GM10248 (cell line): ENCODE data around the gene AUH.
"Not testable (repeated sequence)": the region's sequence is repeated elsewhere in the genome, so short reads cannot be mapped to it uniquely, and the experiment has no call there.

ENCODE experiments used
- CTCF ChIA-PET: fragments of 300-600 bp; sonication (Branson Sonifier 250); formaldehyde crosslinking; extraction: SDS; loops from one replicate; lab custom pipeline; 2021; ENCODE audit warnings: antibody characterized with exemption; lab: Yijun Ruan, JAX
- POLR2A ChIA-PET: fragments of 350-650 bp; sonication (Branson Sonifier 250); formaldehyde crosslinking; extraction: SDS; loops from one replicate; lab custom pipeline; 2020; ENCODE audit warnings: antibody characterized with exemption; lab: Yijun Ruan, JAX
- DNase-seq: peaks from one replicate; pipeline ENCODE4 v3.0.0; 2012; ENCODE audit errors: extremely low spot score
- CTCF ChIP-seq: IDR thresholded peaks from 2 replicates; pipeline ENCODE4 v1.5.1; 2012; ENCODE audit warnings: mild to moderate bottlenecking, low read depth; ENCODE audit errors: extremely low read depth, missing control alignments, control extremely low read depth

Gene AUH

GRCh38 chr9:91371894-91372293, 10.2 kb upstream of the AUH start:
- DNase-seq, result no peak
- ChIA-PET POLR2A (interaction anchor here (0.6 kb wide), 1 partner anchor 78 kb away, joined by 4 read pairs; no protein-coding TSS in a partner anchor), CTCF (interaction anchor here (0.9 kb wide), 1 partner anchor 13 kb away, joined by 3 read pairs; no protein-coding TSS in a partner anchor)
- no peak for TF ChIP-seq CTCF

GRCh38 chr9:91370006-91370405, 8.3 kb upstream of the AUH start:
- DNase-seq, POLR2A ChIA-PET, CTCF ChIA-PET: not testable (repeated sequence)

DNA sequence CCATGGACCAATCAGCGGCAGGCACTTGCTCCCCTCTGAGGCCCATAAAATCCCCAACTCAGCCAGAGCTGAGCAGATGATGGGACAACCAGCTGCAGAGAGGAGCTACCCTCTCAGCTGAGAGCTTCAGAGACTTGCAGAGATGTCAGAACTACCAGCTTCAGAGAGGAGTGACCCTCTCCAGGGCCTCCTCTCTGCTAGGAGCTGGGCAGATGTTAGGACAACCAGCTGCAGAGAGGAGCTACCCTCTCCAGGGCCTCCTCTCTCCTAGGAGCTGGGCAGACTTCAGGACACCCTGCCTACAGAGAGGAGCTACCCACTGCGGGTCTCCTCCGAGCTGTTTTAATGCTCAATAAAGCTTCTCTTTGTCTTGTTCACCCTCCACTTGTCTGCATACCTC, 3.0 kb upstream of the AUH start:
- ChIA-PET CTCF (interaction anchor here (1.3 kb wide), 1 partner anchor 23 kb away, joined by 4 read pairs; no protein-coding TSS in a partner anchor), POLR2A (no interaction called here)
- TF ChIP-seq CTCF, result no peak
- no peak for DNase-seq

- no peak for TF ChIP-seq CTCF
- POLR2A ChIA-PET, result no interaction called here
- CTCF ChIA-PET, result no interaction called here
- no peak for DNase-seq
These were observed 2.3 kb upstream of the AUH start for GRCh38 chr9:91364005-91364404.

DNA sequence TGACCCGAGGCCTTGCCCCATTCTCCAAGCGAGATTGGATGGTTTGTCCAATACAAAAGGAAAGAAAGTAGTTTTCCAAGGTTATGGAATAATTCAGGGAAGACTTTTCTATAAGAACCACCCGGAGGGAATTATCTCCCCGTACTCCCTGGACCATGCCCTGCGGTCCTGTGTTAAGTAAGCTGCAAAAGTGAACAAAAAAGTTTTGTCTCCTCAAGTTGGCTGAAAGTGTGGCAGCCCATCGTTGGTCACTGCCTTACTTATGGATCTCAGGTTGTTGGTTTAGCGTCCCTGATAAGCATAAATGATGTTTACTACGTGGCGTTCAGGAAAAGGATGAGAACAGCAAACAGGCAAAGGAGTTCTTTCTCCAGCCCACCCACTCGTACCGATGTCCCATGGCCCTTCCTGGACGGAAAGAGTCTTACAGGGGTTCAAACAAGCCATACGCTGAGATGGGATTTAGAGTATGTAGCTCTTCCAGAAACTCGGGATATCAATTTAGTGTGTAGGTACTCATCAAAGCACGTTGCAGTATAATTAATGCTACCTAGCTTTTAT, 413 bp upstream of the AUH start:
- POLR2A ChIA-PET, result no interaction called here
- no peak for DNase-seq
- CTCF ChIA-PET, result interaction anchor here (1.2 to 1.3 kb wide), 2 partner anchors 27 to 448 kb away, joined by 3 read pairs; no protein-coding TSS in a partner anchor
- no peak for TF ChIP-seq CTCF

GRCh38 chr9:91360551-91361290, 997 bp downstream of the AUH start:
- POLR2A ChIA-PET, result no interaction called here
- DNase-seq, result peak; percentile 20
- CTCF ChIA-PET, result interaction anchor here (1.0 to 1.3 kb wide), 5 partner anchors 13 to 446 kb away, joined by 3 read pairs; no protein-coding TSS in a partner anchor
- no peak for TF ChIP-seq CTCF
